Measurements from ENCODE around the gene DLG4.

DLG4 gene

GRCh38 chr17:7234083-7234951 is 14.7 kb upstream of the DLG4 start, which contains the start of gene DVL2 (continued):
- TF ChIP-seq, protein P1, sequence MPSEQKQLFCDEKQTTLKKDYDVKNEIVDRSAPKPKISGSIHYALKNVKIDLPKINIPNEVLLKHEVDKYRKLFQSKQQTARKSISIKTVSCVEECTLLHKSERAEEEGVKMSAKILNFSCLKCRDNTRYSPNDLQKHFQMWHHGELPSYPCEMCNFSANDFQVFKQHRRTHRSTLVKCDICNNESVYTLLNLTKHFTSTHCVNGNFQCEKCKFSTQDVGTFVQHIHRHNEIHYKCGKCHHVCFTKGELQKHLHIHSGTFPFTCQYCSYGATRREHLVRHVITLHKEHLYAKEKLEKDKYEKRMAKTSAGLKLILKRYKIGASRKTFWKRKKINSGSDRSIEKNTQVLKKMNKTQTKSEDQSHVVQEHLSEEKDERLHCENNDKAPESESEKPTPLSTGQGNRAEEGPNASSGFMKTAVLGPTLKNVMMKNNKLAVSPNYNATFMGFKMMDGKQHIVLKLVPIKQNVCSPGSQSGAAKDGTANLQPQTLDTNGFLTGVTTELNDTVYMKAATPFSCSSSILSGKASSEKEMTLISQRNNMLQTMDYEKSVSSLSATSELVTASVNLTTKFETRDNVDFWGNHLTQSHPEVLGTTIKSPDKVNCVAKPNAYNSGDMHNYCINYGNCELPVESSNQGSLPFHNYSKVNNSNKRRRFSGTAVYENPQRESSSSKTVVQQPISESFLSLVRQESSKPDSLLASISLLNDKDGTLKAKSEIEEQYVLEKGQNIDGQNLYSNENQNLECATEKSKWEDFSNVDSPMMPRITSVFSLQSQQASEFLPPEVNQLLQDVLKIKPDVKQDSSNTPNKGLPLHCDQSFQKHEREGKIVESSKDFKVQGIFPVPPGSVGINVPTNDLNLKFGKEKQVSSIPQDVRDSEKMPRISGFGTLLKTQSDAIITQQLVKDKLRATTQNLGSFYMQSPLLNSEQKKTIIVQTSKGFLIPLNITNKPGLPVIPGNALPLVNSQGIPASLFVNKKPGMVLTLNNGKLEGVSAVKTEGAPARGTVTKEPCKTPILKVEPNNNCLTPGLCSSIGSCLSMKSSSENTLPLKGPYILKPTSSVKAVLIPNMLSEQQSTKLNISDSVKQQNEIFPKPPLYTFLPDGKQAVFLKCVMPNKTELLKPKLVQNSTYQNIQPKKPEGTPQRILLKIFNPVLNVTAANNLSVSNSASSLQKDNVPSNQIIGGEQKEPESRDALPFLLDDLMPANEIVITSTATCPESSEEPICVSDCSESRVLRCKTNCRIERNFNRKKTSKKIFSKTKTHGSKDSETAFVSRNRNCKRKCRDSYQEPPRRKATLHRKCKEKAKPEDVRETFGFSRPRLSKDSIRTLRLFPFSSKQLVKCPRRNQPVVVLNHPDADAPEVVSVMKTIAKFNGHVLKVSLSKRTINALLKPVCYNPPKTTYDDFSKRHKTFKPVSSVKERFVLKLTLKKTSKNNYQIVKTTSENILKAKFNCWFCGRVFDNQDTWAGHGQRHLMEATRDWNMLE (tag by site-specific recombination; conservative IDR thresholded peaks at IDR 0.05; ENCODE audit: low read depth): no peak; the same call in 1 of the 2 replicates
- TF ChIP-seq REPIN1 (tag by site-specific recombination; IDR thresholded peaks at IDR 0.05; ENCODE audit: low read depth) (peak; percentile 86; the same call in 1 of the 2 replicates), ZNF623 (tag by site-specific recombination; IDR thresholded peaks at IDR 0.05) (peak; percentile 36), ZBTB48 (tag by site-specific recombination; IDR thresholded peaks at IDR 0.05) (peak; percentile 36; the same call in 1 of the 2 replicates), SETDB1 (IDR thresholded peaks at IDR 0.05; ENCODE audit: insufficient read length, low read length) (no peak), RBAK (tag by site-specific recombination; IDR thresholded peaks at IDR 0.05) (peak; percentile 64; the same call in 1 of the 2 replicates), ZNF24 (tag by site-specific recombination; IDR thresholded peaks at IDR 0.05) (peak; percentile 99), YY1 (tag by site-specific recombination; IDR thresholded peaks at IDR 0.05) (peak; percentile 79), FEZF1 (tag by site-specific recombination; IDR thresholded peaks at IDR 0.05) (peak; percentile 44; the same call in 1 of the 2 replicates), ZNF248 (tag by site-specific recombination; IDR thresholded peaks at IDR 0.05) (no peak), ZFP37 (tag by site-specific recombination; IDR thresholded peaks at IDR 0.05) (peak; percentile 72; the same call in 1 of the 2 replicates), ZSCAN5A (tag by site-specific recombination; IDR thresholded peaks at IDR 0.05) (peak; percentile 67; the same call in 1 of the 2 replicates), ZNF664 (tag by site-specific recombination; IDR thresholded peaks at IDR 0.05) (0 out of 2 replicates have a peak, but pooled peaks have one; percentile 31), SP7 (tag by site-specific recombination; IDR thresholded peaks at IDR 0.05) (peak; percentile 91), ZNF529 (tag by site-specific recombination; IDR thresholded peaks at IDR 0.05; ENCODE audit: insufficient replicate concordance) (no peak), ZNF133 (tag by site-specific recombination; IDR thresholded peaks at IDR 0.05) (no peak), ZNF223 (tag by site-specific recombination; IDR thresholded peaks at IDR 0.05) (0 out of 2 replicates have a peak, but pooled peaks have one; percentile 62), ZNF423 (tag by site-specific recombination; IDR thresholded peaks at IDR 0.05) (0 out of 2 replicates have a peak, but pooled peaks have one; percentile 17), ZNF488 (tag by site-specific recombination; IDR thresholded peaks at IDR 0.05) (peak; percentile 80; the same call in 1 of the 2 replicates), ZNF302 (tag by site-specific recombination; IDR thresholded peaks at IDR 0.05; ENCODE audit: low read depth) (no peak), ZNF660 (tag by site-specific recombination; IDR thresholded peaks at IDR 0.05) (peak; percentile 36; the same call in 1 of the 2 replicates), KLF7 (tag by site-specific recombination; IDR thresholded peaks at IDR 0.05; ENCODE audit: borderline replicate concordance) (peak; percentile 90; the same call in 1 of the 2 replicates)
- TF ChIP-seq, protein P2, sequence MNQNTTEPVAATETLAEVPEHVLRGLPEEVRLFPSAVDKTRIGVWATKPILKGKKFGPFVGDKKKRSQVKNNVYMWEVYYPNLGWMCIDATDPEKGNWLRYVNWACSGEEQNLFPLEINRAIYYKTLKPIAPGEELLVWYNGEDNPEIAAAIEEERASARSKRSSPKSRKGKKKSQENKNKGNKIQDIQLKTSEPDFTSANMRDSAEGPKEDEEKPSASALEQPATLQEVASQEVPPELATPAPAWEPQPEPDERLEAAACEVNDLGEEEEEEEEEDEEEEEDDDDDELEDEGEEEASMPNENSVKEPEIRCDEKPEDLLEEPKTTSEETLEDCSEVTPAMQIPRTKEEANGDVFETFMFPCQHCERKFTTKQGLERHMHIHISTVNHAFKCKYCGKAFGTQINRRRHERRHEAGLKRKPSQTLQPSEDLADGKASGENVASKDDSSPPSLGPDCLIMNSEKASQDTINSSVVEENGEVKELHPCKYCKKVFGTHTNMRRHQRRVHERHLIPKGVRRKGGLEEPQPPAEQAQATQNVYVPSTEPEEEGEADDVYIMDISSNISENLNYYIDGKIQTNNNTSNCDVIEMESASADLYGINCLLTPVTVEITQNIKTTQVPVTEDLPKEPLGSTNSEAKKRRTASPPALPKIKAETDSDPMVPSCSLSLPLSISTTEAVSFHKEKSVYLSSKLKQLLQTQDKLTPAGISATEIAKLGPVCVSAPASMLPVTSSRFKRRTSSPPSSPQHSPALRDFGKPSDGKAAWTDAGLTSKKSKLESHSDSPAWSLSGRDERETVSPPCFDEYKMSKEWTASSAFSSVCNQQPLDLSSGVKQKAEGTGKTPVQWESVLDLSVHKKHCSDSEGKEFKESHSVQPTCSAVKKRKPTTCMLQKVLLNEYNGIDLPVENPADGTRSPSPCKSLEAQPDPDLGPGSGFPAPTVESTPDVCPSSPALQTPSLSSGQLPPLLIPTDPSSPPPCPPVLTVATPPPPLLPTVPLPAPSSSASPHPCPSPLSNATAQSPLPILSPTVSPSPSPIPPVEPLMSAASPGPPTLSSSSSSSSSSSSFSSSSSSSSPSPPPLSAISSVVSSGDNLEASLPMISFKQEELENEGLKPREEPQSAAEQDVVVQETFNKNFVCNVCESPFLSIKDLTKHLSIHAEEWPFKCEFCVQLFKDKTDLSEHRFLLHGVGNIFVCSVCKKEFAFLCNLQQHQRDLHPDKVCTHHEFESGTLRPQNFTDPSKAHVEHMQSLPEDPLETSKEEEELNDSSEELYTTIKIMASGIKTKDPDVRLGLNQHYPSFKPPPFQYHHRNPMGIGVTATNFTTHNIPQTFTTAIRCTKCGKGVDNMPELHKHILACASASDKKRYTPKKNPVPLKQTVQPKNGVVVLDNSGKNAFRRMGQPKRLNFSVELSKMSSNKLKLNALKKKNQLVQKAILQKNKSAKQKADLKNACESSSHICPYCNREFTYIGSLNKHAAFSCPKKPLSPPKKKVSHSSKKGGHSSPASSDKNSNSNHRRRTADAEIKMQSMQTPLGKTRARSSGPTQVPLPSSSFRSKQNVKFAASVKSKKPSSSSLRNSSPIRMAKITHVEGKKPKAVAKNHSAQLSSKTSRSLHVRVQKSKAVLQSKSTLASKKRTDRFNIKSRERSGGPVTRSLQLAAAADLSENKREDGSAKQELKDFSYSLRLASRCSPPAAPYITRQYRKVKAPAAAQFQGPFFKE (tag by site-specific recombination; IDR thresholded peaks at IDR 0.05; ENCODE audit: borderline replicate concordance): no peak
- TF ChIP-seq, protein P3, sequence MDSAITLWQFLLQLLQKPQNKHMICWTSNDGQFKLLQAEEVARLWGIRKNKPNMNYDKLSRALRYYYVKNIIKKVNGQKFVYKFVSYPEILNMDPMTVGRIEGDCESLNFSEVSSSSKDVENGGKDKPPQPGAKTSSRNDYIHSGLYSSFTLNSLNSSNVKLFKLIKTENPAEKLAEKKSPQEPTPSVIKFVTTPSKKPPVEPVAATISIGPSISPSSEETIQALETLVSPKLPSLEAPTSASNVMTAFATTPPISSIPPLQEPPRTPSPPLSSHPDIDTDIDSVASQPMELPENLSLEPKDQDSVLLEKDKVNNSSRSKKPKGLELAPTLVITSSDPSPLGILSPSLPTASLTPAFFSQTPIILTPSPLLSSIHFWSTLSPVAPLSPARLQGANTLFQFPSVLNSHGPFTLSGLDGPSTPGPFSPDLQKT (IDR thresholded peaks at IDR 0.05; ENCODE audit: borderline replicate concordance, low read depth, low read length): no peak

All from HEK293 (cell line).